Limb (tissue), 2 donors: ENCODE measurements around the gene MAGEB2.
"Not testable (repeated sequence)": the region's sequence is repeated elsewhere in the genome, so short reads cannot be mapped to it uniquely, and the experiment has no call there.

Source experiments
- DNase-seq, 2 donors: peaks; one replicate each; pipeline ENCODE4 v3.0.0-alpha.2; 2016; ENCODE audit errors: extremely low spot score in 2 of 2

Gene MAGEB2

GRCh38 chrX:30215357-30215843 is at the start of gene MAGEB2:
Gene MAGEB2 (plus strand): TSS chrX:30215563. CDS start chrX:30218581, 3,018 bp downstream.
- DNase-seq, result no peak

GRCh38 chrX:30170900-30171299 is 44.5 kb upstream of the MAGEB2 start:
- no peak for DNase-seq

- DNase-seq, result no peak
These were observed 34.0 kb upstream of the MAGEB2 start for GRCh38 chrX:30181353-30181752.

GRCh38 chrX:30183554-30183953 is 31.8 kb upstream of the MAGEB2 start:
- peak in 1 of 2 donors; percentile 1 for DNase-seq

DNA sequence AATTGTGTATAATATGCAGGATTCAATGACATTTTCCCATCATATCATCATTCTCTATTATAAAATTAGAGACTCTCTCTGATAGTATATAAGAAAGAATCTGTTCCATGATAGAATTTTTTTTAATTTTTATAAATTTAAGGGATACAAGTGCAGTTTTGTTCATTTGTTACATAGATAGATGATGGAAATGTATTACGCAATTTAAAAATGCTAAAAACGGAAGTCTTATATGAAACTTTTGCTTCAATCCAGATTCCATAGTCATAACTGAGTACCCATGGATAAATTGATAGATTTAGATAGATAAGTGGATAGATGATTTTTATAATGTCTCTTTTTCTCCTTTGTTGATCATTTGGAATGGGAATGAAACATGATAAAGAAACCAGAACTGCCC is 24.9 kb upstream of the MAGEB2 start:
- DNase-seq, result no peak

GRCh38 chrX:30193910-30194309 is 21.5 kb upstream of the MAGEB2 start:
- not testable (repeated sequence) for DNase-seq

GRCh38 chrX:30196322-30196721 is 19.0 kb upstream of the MAGEB2 start:
- no peak for DNase-seq

GRCh38 chrX:30212172-30212571 is 3.2 kb upstream of the MAGEB2 start:
- DNase-seq, result no peak

GRCh38 chrX:30217465-30217864 is 2.1 kb downstream of the MAGEB2 start:
- DNase-seq, result no peak

DNA sequence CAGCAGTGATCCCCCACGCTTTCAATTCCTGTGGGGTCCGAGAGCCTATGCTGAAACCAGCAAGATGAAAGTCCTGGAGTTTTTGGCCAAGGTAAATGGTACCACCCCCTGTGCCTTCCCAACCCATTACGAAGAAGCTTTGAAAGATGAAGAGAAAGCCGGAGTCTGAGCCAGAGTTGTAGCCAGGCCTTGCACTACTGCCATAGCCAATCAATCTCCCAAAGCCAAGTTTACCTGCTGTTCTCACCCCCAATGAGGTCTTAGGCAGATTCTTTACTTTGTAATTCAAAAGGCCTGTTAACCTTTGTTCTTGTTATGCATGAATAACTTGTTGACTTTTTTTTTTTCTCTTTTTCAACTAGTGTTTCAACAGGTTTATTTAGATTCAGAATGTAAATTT is 4.0 kb downstream of the MAGEB2 start:
- no peak for DNase-seq

DNA sequence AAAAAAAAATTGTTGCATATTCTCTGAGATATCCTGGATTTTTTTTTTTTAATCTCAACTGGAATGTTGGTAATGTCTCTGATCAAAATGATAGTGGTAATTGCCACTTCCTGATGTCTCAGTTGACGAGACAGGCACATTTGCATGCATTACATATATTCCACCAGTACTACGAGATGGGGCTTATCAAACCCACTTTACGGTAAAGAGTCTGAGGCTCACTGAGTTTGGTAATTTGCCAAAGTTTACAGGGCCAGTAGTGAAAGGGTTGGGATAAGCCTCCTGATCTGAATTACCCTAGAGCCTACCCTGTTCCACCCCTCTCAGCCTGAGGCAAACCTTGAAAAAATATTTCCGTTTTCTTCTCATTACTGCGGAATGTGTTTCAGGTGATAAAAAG is 5.3 kb downstream of the MAGEB2 start:
- DNase-seq, result no peak

DNA sequence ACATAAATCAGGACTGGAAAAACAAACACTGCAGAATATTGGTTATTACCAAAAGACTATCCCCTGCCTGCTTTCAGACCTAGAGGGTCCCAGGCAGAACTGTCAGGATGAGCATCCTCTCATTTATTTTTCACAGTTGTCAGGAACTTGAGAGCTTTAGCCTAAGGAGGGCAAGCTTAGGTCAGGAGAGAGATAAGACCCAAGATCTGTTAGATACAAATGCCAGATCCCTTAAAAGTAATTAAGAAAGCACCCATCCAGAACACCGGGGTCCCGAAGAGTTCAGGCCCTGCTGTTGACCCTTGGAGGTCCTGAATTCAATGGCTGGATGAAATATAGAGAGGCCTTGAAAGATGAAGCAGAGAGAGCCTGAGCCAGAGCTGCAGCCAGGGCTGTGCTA is 9.2 kb downstream of the MAGEB2 start:
- DNase-seq, result no peak

DNA sequence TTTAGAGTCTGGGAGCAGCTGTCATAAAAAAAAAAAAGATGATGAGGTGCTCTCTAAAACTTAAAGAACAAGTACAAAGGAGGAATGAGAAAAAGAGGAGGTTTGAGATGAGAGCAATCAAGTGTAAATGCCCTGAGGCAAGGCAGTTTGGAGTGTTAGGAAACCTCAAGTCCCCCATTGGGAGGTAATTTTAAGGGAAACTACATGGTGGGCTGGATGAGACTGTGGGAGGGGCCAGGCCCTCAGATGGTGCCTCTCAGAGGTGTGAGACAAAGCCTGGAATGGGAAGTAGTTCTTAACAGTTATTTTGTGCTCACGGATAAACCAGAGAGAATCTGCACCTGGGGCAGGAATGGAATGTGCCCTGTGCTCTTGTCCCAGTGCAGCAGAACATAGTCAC is 13.2 kb downstream of the MAGEB2 start:
- no peak for DNase-seq

- DNase-seq, result no peak
These were observed 15.0 kb downstream of the MAGEB2 start, which contains the start of gene MAGEB3 for GRCh38 chrX:30230395-30230794. Gene MAGEB3 (plus strand): TSS chrX:30230657. CDS start chrX:30235925, 5,268 bp downstream.

DNA sequence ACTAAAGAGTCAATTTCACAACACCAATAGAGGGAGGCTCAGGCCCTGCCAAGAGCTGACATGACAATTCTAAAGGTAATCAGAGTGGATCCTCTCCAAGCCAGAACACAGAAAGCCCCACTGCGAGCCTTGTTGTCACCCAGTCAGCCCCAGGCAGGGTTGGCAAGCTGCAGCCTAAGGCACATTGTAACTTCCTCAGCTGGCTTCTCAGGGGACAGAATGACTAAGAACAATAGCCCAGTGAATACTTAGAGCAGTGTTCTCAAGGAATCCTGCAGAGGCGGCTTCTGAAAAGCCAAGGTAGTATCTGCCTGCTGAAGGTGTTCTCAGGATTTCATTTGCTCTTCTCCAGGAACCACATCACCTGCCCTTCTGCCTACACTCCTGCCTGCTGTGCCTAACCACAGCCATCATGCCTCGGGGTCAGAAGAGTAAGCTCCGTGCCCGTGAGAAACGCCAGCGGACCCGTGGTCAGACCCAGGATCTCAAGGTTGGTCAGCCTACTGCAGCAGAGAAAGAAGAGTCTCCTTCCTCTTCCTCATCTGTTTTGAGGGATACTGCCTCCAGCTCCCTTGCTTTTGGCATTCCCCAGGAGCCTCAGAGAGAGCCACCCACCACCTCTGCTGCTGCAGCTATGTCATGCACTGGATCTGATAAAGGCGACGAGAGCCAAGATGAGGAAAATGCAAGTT is 26.5 kb downstream of the MAGEB2 start, which contains the start of gene MAGEB4:
MAGEB4 (plus strand) TSS at position 277 of the 692 bp plus-strand sequence; CDS start at position 413, 136 bp downstream.
- DNase-seq, result no peak

- DNase-seq, result no peak
These were observed 31.6 kb downstream of the MAGEB2 start, which contains the start of gene MAGEB1 for GRCh38 chrX:30246769-30247489. Gene MAGEB1 (plus strand): TSS chrX:30247146. CDS start chrX:30250494, 3,348 bp downstream.

DNA sequence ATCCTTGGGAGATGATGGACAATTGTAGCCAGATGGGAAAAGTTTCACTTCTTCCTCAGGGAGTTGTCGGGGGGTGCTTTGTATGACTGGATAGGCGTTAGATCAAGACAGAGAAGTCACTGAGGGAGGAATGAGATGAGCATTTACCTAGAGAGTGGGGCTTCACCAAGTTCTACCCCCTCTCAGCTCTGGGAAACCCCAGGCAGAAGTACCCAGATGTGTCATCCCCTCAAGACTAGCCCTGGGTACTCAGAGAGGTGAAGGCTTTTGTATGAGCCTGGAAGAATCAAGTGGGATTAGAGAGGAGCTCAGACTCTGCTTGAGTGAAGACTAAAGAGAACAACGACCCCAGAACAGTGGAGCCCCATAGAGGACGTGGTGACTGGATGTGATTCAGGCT is 33.5 kb downstream of the MAGEB2 start:
- DNase-seq, result no peak

DNA sequence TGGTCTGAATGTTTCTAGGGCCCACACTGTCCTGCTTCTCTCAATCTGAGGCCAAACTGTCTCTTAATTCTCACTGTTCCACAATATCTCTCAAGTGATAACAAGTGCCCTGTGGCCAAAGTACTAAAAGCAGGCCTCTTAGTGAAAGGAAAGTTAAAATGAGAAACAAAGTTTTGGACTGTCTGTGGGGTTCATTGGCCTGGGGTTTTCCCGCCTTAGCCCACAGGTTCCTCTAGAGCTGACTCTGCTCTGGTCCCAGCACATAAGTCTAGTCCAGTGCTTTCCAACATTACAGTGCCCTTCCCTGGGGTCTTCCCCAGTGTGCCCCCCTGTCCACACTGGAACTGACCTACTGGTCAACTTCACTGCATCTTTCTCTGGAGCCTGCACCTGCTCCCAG is 37.9 kb downstream of the MAGEB2 start:
- no peak for DNase-seq

DNA sequence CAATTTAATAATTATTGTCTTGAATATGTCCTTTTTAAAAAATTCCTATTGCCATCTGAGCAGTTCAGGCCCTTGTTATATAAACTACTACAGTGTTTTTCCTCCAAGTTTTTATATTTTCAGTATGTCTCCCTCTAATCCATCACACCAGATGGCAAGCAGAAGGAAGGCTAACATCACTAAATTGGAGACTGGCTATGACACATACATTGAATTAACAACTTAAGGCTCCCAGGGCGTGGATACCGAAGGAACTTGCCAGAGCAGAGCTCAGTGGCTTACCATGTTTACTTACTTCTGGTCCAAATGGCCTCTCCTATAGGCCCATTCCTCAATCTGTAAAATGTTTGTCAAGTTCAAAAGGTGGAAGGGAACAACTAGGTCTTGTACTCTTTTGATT is 44.6 kb downstream of the MAGEB2 start:
- DNase-seq, result no peak

- DNase-seq, result no peak
These were observed 45.6 kb downstream of the MAGEB2 start for GRCh38 chrX:30261012-30261411.

DNA sequence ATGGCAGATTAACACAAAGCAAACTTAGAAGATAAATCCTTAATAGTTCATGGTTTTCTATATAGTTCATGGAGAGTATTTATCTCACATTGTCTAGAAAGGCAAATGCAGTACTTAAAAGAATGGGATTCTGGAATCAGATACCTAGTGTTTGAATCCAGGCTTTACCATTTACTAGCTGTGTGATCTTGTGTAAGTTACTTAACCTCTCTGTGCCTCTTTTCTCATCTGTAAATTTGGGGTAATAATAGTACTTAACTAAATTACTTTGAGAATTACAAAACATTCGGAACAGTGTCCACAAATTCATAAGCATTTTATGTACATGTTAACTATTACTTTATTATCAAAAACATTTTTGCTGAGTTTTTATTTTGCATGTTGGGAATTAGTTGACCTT is 47.4 kb downstream of the MAGEB2 start:
- DNase-seq, result no peak
